Activated CD8-positive, alpha-beta T cell treated with anti-CD3 and anti-CD28 coated beads for 36 hours (primary cell): Measurements from ENCODE around the gene CRACDL. TPM values are rescaled to one million over a fixed set of nuclear protein-coding genes. Genes with fewer than 3 reads are reported as not detected.

Experiments used
- ATAC-seq: fragments of 200-7000 bp; cut with Tn5 transposase; one replicate; pipeline ENCODE4 v1.10.0; 2021; ENCODE audit warnings: mild to moderate bottlenecking, moderate library complexity
- CTCF ChIA-PET: fragments of 350-600 bp; sonication (Branson Sonifier 250); formaldehyde crosslinking; loops from one replicate; lab custom pipeline; 2021; ENCODE audit warnings: antibody characterized with exemption; lab: Charles Lee
- POLR2A ChIA-PET: fragments of 350-600 bp; sonication (Branson Sonifier 250); formaldehyde crosslinking; loops from one replicate; lab custom pipeline; 2021; ENCODE audit warnings: antibody characterized with exemption; lab: Charles Lee
- DNase-seq: peaks from one replicate; pipeline ENCODE4 v3.0.0-alpha.2; 2020
- H3K27ac Mint-ChIP-seq: one replicate; pipeline ENCODE4 v1.8.0; 2021; ENCODE audit warnings: mild to moderate bottlenecking, mixed read lengths
- H3K27me3 Mint-ChIP-seq: one replicate; pipeline ENCODE4 v1.8.0; 2021; ENCODE audit warnings: mixed read lengths
- H3K36me3 Mint-ChIP-seq: one replicate; pipeline ENCODE4 v1.8.0; 2021; ENCODE audit warnings: low read depth, mixed read lengths
- H3K4me1 Mint-ChIP-seq: one replicate; pipeline ENCODE4 v1.8.0; 2021; ENCODE audit warnings: low read depth, mixed read lengths
- H3K4me3 Mint-ChIP-seq: one replicate; pipeline ENCODE4 v1.8.0; 2021; ENCODE audit warnings: mild to moderate bottlenecking, moderate library complexity, mixed read lengths
- H3K9me3 Mint-ChIP-seq: one replicate; pipeline ENCODE4 v1.8.0; 2021; ENCODE audit warnings: mixed read lengths
- intact Hi-C: fragments of 100-400 bp; cut with micrococcal nuclease; formaldehyde crosslinking; loops from one replicate; pipeline ENCODE4 v1.10.0; 2022
- total RNA-seq, 2 experiments: library from RNA; stranded (reverse); gene quantifications; one replicate each; pipeline ENCODE4 v1.2.3, GENCODE V29; 2021
- TF ChIP-seq, protein P1 (sequence below): fragments of 200-600 bp; IDR thresholded peaks from one replicate; pipeline ENCODE4 v1.8.0; 2022; ENCODE audit warnings: antibody characterized with exemption, mild to moderate bottlenecking

CRACDL gene
- total RNA-seq, 2 experiments from 2014 or later: 0.09 to 0.38 TPM

DNA sequence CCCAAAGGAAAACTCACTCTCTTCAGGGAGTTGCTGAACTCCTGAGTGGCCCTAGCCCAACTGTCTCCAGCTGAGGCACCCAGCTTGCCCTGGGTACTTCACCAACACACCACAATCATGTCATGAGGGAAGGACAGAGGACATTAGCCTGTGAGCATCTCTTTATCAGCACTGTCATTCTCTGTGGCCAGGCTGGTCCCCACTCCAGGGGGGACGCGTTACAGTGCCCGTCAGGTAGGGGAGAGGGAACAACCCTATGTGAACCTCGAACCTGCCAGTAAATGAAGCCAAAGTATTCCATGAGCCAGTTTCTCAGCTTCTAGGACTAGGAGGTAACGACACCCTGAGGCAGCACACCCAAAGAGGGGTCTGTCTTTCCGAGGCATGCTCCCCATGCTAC is 110.2 kb downstream of the CRACDL start:
- Mint-ChIP-seq H3K27me3 (peaks cover 2% of the 10 kb centered on the region), H3K36me3 (no peaks in the 10 kb centered on the region), H3K9me3 (no peaks in the 10 kb centered on the region), H3K4me1 (peaks cover 32% of the 10 kb centered on the region), H3K27ac (no peak overlapping the region), H3K4me3 (no peak overlapping the region)
- ChIA-PET CTCF (interaction anchor here (1.0 kb wide), 1 partner anchor 13 kb away, joined by 4 read pairs; no protein-coding TSS in a partner anchor), POLR2A (interaction anchor here (1.1 kb wide), 1 partner anchor 12 kb away, joined by 3 read pairs; no protein-coding TSS in a partner anchor)
- intact Hi-C loops: loop anchor here (5.0 kb wide), 1 partner anchor 54 kb away; no protein-coding TSS in a partner anchor
- no peak for DNase-seq
- ATAC-seq: no peak
- TF ChIP-seq, protein P1, sequence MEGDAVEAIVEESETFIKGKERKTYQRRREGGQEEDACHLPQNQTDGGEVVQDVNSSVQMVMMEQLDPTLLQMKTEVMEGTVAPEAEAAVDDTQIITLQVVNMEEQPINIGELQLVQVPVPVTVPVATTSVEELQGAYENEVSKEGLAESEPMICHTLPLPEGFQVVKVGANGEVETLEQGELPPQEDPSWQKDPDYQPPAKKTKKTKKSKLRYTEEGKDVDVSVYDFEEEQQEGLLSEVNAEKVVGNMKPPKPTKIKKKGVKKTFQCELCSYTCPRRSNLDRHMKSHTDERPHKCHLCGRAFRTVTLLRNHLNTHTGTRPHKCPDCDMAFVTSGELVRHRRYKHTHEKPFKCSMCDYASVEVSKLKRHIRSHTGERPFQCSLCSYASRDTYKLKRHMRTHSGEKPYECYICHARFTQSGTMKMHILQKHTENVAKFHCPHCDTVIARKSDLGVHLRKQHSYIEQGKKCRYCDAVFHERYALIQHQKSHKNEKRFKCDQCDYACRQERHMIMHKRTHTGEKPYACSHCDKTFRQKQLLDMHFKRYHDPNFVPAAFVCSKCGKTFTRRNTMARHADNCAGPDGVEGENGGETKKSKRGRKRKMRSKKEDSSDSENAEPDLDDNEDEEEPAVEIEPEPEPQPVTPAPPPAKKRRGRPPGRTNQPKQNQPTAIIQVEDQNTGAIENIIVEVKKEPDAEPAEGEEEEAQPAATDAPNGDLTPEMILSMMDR: no peak

DNA sequence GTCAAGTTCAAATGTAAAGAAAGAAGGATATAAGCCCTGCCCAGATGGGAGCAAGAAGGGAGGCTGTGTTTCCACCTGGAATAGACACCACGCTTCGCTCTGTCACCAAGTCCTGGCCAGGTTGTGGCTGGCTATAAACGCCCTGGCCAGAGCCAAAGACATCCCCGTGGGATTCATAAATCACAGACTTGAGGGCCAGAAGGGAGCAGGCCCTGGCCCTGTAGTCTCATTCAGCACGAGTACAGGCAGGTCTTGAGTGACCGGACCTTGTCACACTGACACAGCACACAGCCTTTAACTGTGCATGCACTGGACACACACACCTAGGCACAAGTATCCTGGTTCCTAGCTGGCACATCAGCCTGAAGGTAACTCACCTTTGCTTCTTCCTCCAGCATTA is 110.6 kb downstream of the CRACDL start:
- Mint-ChIP-seq H3K4me1 (peaks cover 36% of the 10 kb centered on the region), H3K4me3 (no peak overlapping the region), H3K36me3 (no peaks in the 10 kb centered on the region), H3K9me3 (no peaks in the 10 kb centered on the region), H3K27ac (no peak overlapping the region), H3K27me3 (peaks cover 2% of the 10 kb centered on the region)
- CTCF ChIA-PET: no interaction called here
- TF ChIP-seq, protein P1: no peak
- ATAC-seq: no peak
- no peak for DNase-seq
- intact Hi-C loops: loop anchor here (5.0 kb wide), 1 partner anchor 53 kb away; no protein-coding TSS in a partner anchor
- POLR2A ChIA-PET: interaction anchor here (1.1 kb wide), 1 partner anchor 11 kb away, joined by 3 read pairs; no protein-coding TSS in a partner anchor

DNA sequence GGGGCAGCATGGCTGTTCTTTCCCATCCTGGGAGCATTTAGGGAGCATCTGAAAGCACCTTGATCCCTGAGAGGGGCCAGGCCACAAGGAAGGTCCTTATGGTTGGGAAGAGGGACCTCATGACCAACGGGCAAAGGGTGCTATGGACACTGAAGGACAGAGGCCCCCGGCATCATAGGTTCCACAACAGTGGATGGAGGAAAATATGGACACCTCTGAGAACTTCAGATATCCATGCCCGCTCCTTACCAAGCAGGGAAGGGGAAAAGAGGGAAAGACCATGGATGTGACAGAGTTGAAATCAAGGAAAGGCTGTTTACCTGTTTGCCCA is 111.0 kb downstream of the CRACDL start:
- ATAC-seq (no peak), DNase-seq (no peak)
- Mint-ChIP-seq H3K4me1 (peaks cover 36% of the 10 kb centered on the region), H3K9me3 (no peaks in the 10 kb centered on the region), H3K36me3 (no peaks in the 10 kb centered on the region), H3K27me3 (peaks cover 2% of the 10 kb centered on the region), H3K4me3 (no peak overlapping the region), H3K27ac (no peak overlapping the region)
- intact Hi-C loops: loop anchor here (5.0 kb wide), 1 partner anchor 53 kb away; no protein-coding TSS in a partner anchor
- POLR2A ChIA-PET: no interaction called here
- CTCF ChIA-PET: interaction anchor here (0.9 kb wide), 1 partner anchor 176 kb away, joined by 3 read pairs; no protein-coding TSS in a partner anchor
- TF ChIP-seq, protein P1: no peak

DNA sequence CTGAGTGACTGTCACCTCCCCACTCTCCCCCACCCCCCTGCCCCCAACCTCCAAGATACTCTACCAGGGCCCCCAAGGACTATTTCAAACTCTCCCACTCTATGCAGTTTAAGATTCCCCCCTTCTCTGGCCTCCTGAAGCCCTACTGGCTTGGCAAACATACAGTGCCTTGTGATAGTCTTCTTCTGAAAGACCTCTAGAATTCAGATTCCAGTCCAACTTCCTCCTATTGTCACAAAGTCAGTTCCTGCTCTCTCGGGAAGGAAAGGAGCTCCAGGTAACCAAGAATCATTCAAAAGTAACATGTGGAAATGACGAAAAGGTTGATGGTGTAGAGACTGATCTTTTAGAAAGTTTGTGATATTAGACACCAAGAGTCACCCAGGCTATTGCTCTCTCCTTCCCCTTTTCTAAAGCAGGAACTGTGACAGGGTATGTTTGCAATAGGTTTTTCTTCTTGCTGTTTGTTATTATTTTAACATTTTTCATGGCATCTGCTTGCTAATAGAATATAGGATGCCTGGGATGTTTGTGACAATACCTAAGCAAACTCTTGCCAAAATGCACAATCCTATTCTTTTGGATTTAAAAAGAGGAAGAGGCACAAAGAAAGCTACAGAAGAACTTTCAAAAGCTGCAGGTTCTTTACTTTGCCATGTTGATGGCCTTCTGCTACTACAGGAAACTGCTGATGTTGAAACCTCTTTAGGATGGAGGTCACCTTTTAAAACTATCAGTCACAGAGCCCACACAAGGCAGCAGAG is 111.6 kb downstream of the CRACDL start:
- CTCF ChIA-PET: interaction anchor here (0.9 to 2.7 kb wide), 3 partner anchors 7 to 175 kb away, joined by 3 to 19 read pairs (median 4); no protein-coding TSS in a partner anchor
- Mint-ChIP-seq H3K27ac (no peak overlapping the region), H3K27me3 (peaks cover 2% of the 10 kb centered on the region), H3K4me1 (peaks cover 30% of the 10 kb centered on the region), H3K36me3 (no peaks in the 10 kb centered on the region), H3K4me3 (no peak overlapping the region), H3K9me3 (no peaks in the 10 kb centered on the region)
- POLR2A ChIA-PET: interaction anchor here (0.6 kb wide), 1 partner anchor 169 kb away, joined by 3 read pairs; no protein-coding TSS in a partner anchor
- TF ChIP-seq, protein P1: no peak
- no peak for ATAC-seq
- no peak for DNase-seq
- intact Hi-C loops: loop anchor here (5.0 kb wide), 1 partner anchor 52 kb away; no protein-coding TSS in a partner anchor
